GM12864 (cell line): ENCODE data around the gene IRX3.

Source experiments
- DNase-seq: peaks from one replicate; pipeline ENCODE4 v3.0.0-alpha.2; 2011; ENCODE audit warnings: low read depth
- H3K4me3 ChIP-seq: 2 replicates; pipeline ENCODE4 v1.5.1; 2011; ENCODE audit warnings: mild to moderate bottlenecking, low read depth, low read length, control low read depth
- CTCF ChIP-seq: IDR thresholded peaks from 2 replicates; pipeline ENCODE4 v1.5.1; 2011; ENCODE audit warnings: low read depth, mild to moderate bottlenecking, moderate library complexity, low read length, control low read depth, inconsistent platforms; ENCODE audit errors: missing control alignments

IRX3 gene

GRCh38 chr16:54286366-54287130 lies at the start of gene IRX3:
Gene IRX3 (minus strand): TSS chr16:54286787. CDS start chr16:54286050, 737 bp downstream.
- H3K4me3 ChIP-seq: no peak within 1 kb of the TSS
- TF ChIP-seq CTCF: no peak

GRCh38 chr16:54335230-54335629 lies 48.6 kb upstream of the IRX3 start:
- DNase-seq: no peak
- no peak overlapping the region for H3K4me3 ChIP-seq
- TF ChIP-seq CTCF: no peak

More at GRCh38 chr16:54286366-54287130, at the start of gene IRX3:
- no peak for DNase-seq

GRCh38 chr16:54334208-54334607 lies 47.6 kb upstream of the IRX3 start:
- TF ChIP-seq CTCF: no peak
- no peak overlapping the region for H3K4me3 ChIP-seq
- no peak for DNase-seq

GRCh38 chr16:54331241-54332002 lies 44.8 kb upstream of the IRX3 start:
- TF ChIP-seq CTCF: no peak
- DNase-seq: no peak
- H3K4me3 ChIP-seq: no peak overlapping the region

GRCh38 chr16:54327609-54328008 lies 41.0 kb upstream of the IRX3 start:
- H3K4me3 ChIP-seq: no peak overlapping the region
- no peak for DNase-seq
- TF ChIP-seq CTCF: no peak

GRCh38 chr16:54326266-54326662 lies 39.7 kb upstream of the IRX3 start:
- no peak for DNase-seq
- H3K4me3 ChIP-seq: no peak overlapping the region
- no peak for TF ChIP-seq CTCF
